ENCODE data around the gene ASPHD2.

DNA sequence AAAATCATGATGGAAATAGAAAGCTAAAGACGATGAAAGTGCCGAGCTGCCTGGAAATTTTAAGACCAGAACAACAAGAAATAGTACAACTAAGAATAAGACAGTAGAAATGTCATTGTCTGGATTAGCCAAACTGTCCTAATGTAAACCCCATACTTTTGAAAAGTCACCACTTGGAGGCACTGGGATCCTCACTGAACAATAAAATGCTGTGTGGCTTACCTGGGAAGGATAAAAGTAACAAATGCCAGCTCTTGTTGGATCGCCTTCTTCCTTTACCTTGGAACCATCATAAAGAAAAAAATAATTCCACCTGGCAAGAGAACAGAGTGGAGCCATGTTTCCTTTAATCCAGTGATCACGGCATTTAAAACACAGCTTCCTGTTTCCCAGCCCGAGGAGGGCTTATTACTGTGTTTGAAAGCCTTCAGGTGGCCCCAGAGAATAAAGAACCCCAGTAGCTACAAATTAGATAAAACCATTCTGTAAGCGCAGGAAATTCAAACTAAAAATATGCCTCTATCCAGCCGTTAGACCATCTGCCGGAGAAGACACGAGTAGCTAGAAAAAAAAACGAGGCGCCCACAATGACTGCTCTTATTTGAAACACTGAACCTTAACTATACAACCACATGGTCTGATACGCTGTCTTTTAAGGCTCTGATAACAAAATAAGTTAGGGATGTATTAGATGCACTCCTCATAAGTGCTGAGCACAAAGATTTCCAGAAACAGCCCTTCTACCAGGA is 50.2 kb downstream of the ASPHD2 start:
- no peak for TF ChIP-seq POLR2AphosphoS5 (IDR thresholded peaks at IDR 0.05)
- no peak for TF ChIP-seq POLR2A (IDR thresholded peaks at IDR 0.05)
- TF ChIP-seq, protein P1, sequence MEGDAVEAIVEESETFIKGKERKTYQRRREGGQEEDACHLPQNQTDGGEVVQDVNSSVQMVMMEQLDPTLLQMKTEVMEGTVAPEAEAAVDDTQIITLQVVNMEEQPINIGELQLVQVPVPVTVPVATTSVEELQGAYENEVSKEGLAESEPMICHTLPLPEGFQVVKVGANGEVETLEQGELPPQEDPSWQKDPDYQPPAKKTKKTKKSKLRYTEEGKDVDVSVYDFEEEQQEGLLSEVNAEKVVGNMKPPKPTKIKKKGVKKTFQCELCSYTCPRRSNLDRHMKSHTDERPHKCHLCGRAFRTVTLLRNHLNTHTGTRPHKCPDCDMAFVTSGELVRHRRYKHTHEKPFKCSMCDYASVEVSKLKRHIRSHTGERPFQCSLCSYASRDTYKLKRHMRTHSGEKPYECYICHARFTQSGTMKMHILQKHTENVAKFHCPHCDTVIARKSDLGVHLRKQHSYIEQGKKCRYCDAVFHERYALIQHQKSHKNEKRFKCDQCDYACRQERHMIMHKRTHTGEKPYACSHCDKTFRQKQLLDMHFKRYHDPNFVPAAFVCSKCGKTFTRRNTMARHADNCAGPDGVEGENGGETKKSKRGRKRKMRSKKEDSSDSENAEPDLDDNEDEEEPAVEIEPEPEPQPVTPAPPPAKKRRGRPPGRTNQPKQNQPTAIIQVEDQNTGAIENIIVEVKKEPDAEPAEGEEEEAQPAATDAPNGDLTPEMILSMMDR (IDR thresholded peaks at IDR 0.05): no peak
